ENCODE results near the gene IQSEC3. TPM values are rescaled to one million over a fixed set of nuclear protein-coding genes. Genes with fewer than 3 reads are reported as not detected.
A peak's percentile ranks its signal among the peaks of the same experiment; 100 is the strongest.

IQSEC3 gene
- total RNA-seq, 1 donor from 2014 or later = 1.1 TPM

DNA sequence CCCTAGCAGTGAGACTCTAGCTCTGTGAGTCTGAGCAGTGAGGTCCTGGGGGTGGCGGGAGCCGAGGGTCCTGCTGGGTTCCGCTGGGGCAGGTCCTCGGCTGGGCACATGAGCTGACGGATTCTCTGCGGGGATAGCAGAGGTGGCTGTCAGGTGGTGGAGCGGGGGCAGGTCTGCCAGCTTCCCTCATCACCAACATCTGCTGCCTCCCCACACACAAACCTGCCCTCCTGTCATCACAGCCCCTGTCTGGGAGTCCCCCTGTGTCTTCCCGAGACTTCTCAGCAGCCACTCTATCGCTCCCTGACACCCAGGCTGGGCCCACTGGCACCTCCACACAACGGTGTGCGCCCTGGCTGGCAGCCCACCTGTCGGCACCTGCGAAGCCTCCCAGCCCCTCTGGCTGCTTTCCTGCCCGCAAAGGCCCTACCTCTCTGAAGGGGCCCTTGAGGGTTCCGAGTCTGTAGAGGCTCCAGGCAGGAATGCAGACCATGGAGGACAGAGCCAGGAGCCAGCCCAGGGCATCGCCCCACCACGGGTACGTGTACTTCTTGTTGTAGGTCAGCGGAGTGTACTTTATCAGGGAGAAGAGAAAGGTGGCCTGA lies 154.5 kb downstream of the IQSEC3 start:
- no peaks in the 10 kb centered on the region for H3K36me3 Mint-ChIP-seq (ENCODE audit: low read depth)
- DNase-seq (ENCODE audit: low read depth, low spot score) = no peak
- H3K27me3 Mint-ChIP-seq (ENCODE audit: low read depth) = peaks cover 3% of the 10 kb centered on the region
- no peak overlapping the region for H3K4me3 Mint-ChIP-seq
- H3K27ac Mint-ChIP-seq (ENCODE audit: unreplicated experiment) = no peak overlapping the region
- H3K4me1 Mint-ChIP-seq = no peaks in the 10 kb centered on the region
- TF ChIP-seq, protein P1, sequence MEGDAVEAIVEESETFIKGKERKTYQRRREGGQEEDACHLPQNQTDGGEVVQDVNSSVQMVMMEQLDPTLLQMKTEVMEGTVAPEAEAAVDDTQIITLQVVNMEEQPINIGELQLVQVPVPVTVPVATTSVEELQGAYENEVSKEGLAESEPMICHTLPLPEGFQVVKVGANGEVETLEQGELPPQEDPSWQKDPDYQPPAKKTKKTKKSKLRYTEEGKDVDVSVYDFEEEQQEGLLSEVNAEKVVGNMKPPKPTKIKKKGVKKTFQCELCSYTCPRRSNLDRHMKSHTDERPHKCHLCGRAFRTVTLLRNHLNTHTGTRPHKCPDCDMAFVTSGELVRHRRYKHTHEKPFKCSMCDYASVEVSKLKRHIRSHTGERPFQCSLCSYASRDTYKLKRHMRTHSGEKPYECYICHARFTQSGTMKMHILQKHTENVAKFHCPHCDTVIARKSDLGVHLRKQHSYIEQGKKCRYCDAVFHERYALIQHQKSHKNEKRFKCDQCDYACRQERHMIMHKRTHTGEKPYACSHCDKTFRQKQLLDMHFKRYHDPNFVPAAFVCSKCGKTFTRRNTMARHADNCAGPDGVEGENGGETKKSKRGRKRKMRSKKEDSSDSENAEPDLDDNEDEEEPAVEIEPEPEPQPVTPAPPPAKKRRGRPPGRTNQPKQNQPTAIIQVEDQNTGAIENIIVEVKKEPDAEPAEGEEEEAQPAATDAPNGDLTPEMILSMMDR (conservative IDR thresholded peaks at IDR 0.05) = no peak
- no peaks in the 10 kb centered on the region for H3K9me3 Mint-ChIP-seq

- H3K4me1 Mint-ChIP-seq = no peaks in the 10 kb centered on the region
- peaks cover 3% of the 10 kb centered on the region for H3K27me3 Mint-ChIP-seq (ENCODE audit: low read depth)
- DNase-seq (ENCODE audit: low read depth, low spot score) = no peak
- H3K27ac Mint-ChIP-seq (ENCODE audit: unreplicated experiment) = no peak overlapping the region
- H3K4me3 Mint-ChIP-seq = no peak overlapping the region
- TF ChIP-seq, protein P1 (conservative IDR thresholded peaks at IDR 0.05) = no peak
- H3K9me3 Mint-ChIP-seq = no peaks in the 10 kb centered on the region
- no peaks in the 10 kb centered on the region for H3K36me3 Mint-ChIP-seq (ENCODE audit: low read depth)
Measured at GRCh38 chr12:221736-222135, 155.2 kb downstream of the IQSEC3 start.

DNA sequence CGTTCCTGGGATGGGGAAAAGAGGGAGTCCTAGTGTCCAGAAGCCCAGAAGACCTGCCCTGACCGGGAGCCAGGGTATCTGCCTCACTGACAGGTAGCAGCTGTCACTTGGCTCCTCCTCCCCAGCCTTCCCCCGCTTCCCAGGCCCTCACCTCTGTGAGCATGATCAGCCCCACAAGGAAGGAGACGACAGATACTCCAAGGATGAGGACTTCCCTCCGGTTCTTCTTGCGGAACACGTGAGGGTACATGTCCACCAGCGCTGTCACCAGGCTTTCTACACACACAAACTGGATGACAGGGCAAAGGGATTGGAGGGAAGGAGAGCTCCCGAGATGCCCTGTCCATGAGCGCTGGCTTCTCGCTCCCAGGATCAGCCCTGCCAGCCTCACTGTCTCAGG lies 157.3 kb downstream of the IQSEC3 start:
- H3K4me3 Mint-ChIP-seq = no peak overlapping the region
- TF ChIP-seq, protein P1 (conservative IDR thresholded peaks at IDR 0.05) = no peak
- no peaks in the 10 kb centered on the region for H3K9me3 Mint-ChIP-seq
- no peak for DNase-seq (ENCODE audit: low read depth, low spot score)
- H3K4me1 Mint-ChIP-seq = peaks cover 5% of the 10 kb centered on the region
- no peaks in the 10 kb centered on the region for H3K36me3 Mint-ChIP-seq (ENCODE audit: low read depth)
- H3K27ac Mint-ChIP-seq (ENCODE audit: unreplicated experiment) = no peak overlapping the region
- peaks cover 10% of the 10 kb centered on the region for H3K27me3 Mint-ChIP-seq (ENCODE audit: low read depth)

DNA sequence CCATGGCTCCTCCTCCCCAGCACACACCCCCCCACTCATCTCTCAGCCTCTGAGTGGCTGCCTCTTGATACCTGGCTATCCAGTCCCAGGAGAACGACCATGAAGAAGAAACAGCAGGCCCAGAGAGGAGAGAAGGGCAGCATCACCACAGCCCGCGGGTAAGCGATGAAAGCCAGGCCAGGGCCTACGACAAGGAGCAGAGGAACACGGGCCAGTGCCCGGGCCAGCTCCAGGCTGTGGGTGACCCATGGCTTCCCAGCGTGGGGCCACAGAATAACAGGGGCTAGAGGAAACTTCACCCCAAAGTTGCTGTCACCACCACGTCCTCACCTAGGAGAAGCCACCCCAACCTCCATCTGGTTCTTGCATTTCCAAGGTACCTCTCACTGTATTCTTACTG lies 157.8 kb downstream of the IQSEC3 start:
- Mint-ChIP-seq H3K9me3 (no peaks in the 10 kb centered on the region), H3K4me3 (no peak overlapping the region), H3K4me1 (peaks cover 10% of the 10 kb centered on the region), H3K27ac (ENCODE audit: unreplicated experiment) (no peak overlapping the region), H3K36me3 (ENCODE audit: low read depth) (no peaks in the 10 kb centered on the region), H3K27me3 (ENCODE audit: low read depth) (peaks cover 14% of the 10 kb centered on the region)
- TF ChIP-seq, protein P1 (conservative IDR thresholded peaks at IDR 0.05) = no peak
- DNase-seq (ENCODE audit: low read depth, low spot score) = no peak

GRCh38 chr12:225012-225411 lies 158.4 kb downstream of the IQSEC3 start:
- peaks cover 21% of the 10 kb centered on the region for H3K27me3 Mint-ChIP-seq (ENCODE audit: low read depth)

More at GRCh38 chr12:225012-225411, 158.4 kb downstream of the IQSEC3 start:
- Mint-ChIP-seq H3K27ac (ENCODE audit: unreplicated experiment) (peak overlapping the region; percentile 57), H3K36me3 (ENCODE audit: low read depth) (no peaks in the 10 kb centered on the region), H3K4me1 (peaks cover 17% of the 10 kb centered on the region), H3K4me3 (no peak overlapping the region), H3K9me3 (no peaks in the 10 kb centered on the region)
- no peak for DNase-seq (ENCODE audit: low read depth, low spot score)
- TF ChIP-seq, protein P1 (conservative IDR thresholded peaks at IDR 0.05) = no peak
